Measurements from ENCODE around the gene FNDC5. TPM values are rescaled to one million over a fixed set of nuclear protein-coding genes. Genes with fewer than 3 reads are reported as not detected.

FNDC5 gene
- total and polyA plus RNA-seq, 9 of the 15 experiments (the other 6 are each of a cell fraction or from before 2014, with no cell fraction given): 0.06 to 2.1 (median 0.22) TPM

- TF ChIP-seq RREB1 (CRISPR knock-in tag; IDR thresholded peaks at IDR 0.05) (0 out of 2 replicates have a peak, but pooled peaks have one; percentile 20), GTF2E2 (tag; IDR thresholded peaks at IDR 0.05) (no peak), CAMTA2 (CRISPR knock-in tag; conservative IDR thresholded peaks at IDR 0.05) (no peak), DNMT1 (IDR thresholded peaks at IDR 0.05) (no peak), SRSF1 (IDR thresholded peaks at IDR 0.05; ENCODE audit: low read depth, low read length) (no peak), ZFP30 (CRISPR knock-in tag; IDR thresholded peaks at IDR 0.05; ENCODE audit: borderline replicate concordance) (no peak), ZNF644 (tag; IDR thresholded peaks at IDR 0.05; ENCODE audit: low read depth) (peak; percentile 97), MTA2 (IDR thresholded peaks at IDR 0.05; ENCODE audit: low read depth) (no peak), ZNF512 (tag; IDR thresholded peaks at IDR 0.05) (no peak), PML (IDR thresholded peaks at IDR 0.05; ENCODE audit: low read length) (no peak), CC2D1A (IDR thresholded peaks at IDR 0.05) (no peak), TAF1 (IDR thresholded peaks at IDR 0.05; ENCODE audit: control insufficient read depth, extremely low read depth, insufficient read depth, low read length, severe bottlenecking) (no peak), PHB2 (IDR thresholded peaks at IDR 0.05; ENCODE audit: low read depth) (no peak), CREB1 (IDR thresholded peaks at IDR 0.05) (peak; percentile 56; the same call in 1 of the 2 replicates), CREB1 (CRISPR knock-in tag; IDR thresholded peaks at IDR 0.05) (peak; percentile 92), VEZF1 (CRISPR knock-in tag; IDR thresholded peaks at IDR 0.05) (peak; percentile 91), ASH1L (IDR thresholded peaks at IDR 0.05; ENCODE audit: borderline replicate concordance, low read depth, partially characterized antibody) (no peak), RBM15 (IDR thresholded peaks at IDR 0.05; ENCODE audit: insufficient read depth, low read length) (no peak), NFIX (CRISPR knock-in tag; IDR thresholded peaks at IDR 0.05; ENCODE audit: low read depth) (no peak)
Observed at GRCh38 chr1:32886004-32886827, 15.5 kb upstream of the FNDC5 start, which contains the start of gene HPCA (continued).

All from K562 (cell line).